COR-L47 (cell line): ENCODE results near the gene HOXA6.

ENCODE experiments used
- DNase-seq: peaks from one replicate; lab custom pipeline; 2025; lab: John Stamatoyannopoulos, UW

Gene HOXA6

DNA sequence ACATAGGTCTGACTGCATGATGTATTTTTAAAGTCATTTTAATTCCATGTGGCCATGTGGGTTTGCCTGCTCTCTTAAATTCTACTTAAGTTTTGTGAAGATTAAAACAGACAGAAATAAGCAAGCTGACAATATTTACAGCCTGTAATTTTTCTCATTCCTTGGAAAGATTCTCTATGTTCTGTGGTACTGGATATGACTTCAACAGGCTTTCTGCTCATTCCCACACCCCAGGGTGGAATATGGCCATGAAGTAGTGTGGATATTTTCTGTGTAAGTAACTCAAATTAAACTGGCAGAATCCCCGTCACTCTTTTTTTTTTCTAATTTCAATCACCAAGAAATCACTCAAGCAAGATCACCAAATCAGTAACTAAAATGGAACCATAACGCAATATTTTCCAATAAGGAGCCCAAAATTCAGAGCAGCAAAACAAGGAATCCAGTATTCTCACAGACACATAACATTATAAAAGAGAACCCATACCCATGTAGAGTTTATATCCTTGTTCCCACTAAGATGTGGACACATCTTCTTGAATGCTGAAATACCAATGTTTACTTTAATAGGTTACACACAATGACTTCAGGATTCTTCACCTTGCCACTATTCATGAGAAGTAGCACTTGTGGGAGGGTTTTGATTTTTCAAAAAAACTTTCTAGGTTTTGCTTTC, 9.8 kb downstream of the HOXA6 start:
- DNase-seq = no peak

DNA sequence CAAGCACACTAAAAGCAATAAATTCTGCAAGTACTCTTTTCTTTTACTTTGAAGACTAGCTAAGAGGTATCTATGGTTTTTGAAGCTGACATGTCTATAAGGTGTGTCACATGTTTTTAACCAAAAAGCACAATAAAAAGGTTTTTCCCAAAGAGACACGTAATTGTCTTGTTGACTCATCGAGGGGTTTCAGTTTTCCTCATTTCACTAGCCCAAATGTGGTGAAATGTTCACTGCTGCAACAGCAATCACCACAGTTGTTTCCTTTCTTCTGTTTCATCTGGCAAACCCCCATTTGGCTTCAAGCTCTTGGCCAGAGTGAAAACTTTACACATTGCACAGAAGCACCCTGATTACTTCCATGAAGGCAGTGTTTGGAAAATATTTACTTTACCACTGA, 13.2 kb downstream of the HOXA6 start:
- DNase-seq = no peak

DNA sequence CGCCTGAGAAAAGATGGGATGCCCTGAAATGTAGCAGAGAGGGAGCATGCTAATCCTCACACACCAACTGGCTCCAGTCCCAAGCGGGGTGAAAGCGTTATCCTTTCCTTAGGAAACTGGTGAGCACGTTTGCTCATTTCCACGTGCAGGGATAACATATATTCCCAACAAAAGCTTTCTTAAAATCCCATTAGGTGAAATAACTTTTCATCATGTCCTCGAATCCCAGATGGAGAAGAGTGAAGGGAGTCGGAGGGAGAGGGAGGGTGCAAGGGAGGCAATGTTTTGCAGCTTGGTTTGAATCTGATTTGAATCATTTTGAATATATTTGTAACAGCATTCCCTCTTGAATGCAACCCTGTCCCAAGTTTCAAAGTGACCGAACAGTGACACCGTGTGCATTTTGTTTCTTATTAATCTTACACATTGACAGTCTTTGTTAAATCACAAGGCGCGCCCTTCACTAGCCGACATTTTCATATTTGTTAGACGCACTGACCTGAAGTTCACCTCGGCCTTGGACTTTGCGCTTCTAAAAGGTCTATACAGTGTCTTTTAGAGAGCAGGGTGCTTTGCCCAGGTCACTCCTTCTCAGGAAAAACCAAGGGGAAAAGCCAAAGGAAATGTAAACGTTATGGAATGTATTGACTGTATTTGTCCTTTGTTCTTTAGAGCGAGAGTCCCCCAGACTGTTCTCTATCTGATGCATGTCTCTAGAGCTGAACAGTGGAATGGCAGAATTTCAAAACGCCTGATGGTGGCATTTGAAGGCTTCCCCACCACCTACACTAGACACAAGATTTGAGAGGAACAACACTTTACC, 14.0 kb downstream of the HOXA6 start:
- no peak for DNase-seq

DNA sequence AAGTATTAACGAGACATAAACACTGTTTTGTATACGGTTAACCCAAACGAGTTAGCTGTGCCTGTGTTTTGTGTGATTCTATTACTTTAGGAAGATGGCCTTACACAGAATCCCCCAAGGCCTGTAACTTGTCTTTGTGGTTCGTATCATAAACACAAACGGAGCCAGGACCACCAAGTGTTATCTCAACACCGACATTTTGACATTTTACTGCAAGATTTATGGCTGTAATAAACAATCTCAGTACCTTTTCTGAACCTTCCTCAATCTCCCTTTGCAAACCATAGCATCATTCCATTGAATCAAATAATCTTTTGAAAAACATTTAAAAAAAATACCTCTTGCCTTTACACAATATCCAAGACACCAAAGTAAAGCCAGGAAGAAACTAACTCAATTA, 14.6 kb downstream of the HOXA6 start:
- no peak for DNase-seq

DNA sequence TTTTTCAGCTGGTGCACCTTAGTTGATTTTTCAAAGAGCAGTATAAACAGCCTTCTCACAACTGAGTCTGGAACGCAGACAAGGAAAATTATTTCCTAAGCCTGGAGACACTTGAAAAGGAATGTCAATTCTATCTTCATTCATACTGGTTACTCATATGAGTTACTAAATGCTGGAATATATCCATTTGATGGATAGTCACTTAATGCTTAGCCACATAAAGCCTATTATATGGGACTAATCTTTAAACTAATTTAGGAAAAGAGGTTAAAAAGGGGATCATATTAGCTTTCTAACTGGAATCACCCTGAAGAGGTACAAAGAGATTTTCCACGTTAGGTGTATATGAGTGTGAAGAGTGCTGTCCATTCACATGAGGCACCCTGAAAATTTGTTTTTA, 15.4 kb downstream of the HOXA6 start:
- DNase-seq = no peak

DNA sequence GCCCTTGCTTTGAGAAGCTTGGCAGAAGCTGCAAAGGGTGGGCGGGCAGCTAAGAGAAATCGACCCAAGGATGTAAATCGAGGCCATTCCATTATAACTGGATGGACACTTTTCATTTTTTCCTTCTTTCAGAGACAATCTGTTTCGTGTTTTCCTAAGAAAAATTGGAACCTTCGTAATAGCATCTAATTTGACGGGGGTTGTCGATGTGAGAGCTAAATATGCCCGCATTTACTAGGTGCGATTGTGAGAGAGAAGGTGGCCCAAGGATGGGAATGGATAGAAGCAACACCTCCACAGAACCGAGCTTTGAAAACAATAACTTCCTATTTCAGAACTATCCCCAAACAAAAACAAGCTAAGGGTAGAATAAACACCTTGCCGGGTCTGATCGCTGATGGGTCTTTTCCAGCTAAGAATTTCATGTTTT, 16.2 kb downstream of the HOXA6 start:
- no peak for DNase-seq

DNA sequence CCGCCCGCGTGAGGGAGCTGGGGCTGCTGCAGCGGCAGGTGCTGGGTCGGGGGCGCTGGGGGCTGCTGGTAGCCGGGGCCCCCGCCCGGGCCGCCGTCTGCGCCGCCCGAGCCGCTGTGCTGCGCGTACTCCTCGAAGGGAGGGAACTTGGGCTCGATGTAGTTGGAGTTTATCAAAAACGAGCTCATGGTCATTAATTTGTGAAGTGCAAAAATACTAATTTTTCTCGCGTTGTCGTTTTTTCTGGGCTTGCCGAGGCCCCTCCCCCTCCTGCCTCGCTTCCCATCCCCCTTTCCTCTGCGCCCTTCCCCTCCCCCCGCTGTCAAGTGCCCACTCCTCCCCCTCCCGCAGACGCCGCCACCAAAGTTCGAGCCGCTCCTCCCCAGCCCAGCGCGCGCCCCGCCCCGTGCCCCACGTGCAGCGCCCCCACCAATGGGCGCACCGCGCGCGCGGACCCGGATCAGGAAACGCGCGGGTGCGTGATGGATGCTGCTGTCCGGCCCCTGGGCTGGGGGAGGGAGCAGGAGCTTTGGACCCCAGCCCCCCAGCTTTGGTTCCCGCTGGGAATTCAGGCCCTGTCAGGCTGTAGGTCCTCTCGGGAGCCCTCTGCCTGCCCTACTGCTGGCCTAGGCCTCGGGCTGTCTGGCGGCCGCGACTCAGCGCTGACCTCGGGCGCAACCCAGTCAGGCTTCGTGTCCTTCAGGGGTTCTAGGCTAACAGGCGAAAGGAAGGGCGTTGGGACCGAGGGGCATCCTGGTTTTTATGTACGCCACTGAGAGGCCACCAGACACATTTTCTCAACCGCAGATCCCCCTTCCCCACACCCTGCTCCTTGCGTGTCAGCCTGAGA, 16.8 kb downstream of the HOXA6 start, which contains the start of gene HOXA4:
Gene HOXA4 (minus strand): TSS at position 218 of the 850 bp plus-strand sequence. CDS start 24 bp downstream, at position 194.
- no peak for DNase-seq

DNA sequence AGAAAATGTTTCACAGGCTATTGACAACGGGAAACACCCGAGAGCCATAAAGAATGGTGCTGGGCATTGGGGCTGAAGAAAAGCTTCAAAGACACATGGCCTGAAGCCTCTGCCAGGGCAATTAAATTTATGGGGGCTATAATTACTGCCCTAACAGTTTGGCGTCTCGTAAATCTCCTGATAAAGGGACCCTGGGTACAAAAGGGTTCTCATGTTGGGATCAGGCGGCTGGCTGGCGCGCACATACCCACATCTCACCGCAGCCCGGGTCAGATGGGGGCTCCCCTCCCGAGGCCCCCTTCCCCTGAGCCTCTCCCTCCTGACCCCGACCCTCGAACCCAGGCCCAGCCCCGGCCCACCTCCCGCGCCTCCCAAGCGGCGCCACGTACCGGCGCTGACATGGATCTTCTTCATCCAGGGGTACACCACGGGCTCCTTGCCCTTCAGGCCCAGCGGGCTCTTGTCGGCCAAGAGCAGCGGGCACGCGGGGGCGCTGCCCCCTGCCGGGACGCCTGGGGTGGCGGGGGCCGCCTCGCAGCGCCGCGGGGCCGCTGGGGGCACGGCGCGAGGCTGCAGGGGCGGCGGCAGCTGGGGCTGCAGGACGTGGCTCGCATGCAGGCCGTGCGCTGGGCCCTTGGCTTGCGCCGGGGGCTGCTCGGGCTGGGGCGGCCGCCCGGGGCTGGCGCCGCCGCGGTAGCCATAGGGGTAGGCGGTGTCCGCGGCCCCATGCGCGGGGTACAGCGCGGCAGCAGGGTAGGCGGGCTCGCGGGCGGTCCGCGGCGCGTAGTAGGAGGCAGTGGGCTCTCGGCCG, 17.6 kb downstream of the HOXA6 start:
- DNase-seq = no peak

DNA sequence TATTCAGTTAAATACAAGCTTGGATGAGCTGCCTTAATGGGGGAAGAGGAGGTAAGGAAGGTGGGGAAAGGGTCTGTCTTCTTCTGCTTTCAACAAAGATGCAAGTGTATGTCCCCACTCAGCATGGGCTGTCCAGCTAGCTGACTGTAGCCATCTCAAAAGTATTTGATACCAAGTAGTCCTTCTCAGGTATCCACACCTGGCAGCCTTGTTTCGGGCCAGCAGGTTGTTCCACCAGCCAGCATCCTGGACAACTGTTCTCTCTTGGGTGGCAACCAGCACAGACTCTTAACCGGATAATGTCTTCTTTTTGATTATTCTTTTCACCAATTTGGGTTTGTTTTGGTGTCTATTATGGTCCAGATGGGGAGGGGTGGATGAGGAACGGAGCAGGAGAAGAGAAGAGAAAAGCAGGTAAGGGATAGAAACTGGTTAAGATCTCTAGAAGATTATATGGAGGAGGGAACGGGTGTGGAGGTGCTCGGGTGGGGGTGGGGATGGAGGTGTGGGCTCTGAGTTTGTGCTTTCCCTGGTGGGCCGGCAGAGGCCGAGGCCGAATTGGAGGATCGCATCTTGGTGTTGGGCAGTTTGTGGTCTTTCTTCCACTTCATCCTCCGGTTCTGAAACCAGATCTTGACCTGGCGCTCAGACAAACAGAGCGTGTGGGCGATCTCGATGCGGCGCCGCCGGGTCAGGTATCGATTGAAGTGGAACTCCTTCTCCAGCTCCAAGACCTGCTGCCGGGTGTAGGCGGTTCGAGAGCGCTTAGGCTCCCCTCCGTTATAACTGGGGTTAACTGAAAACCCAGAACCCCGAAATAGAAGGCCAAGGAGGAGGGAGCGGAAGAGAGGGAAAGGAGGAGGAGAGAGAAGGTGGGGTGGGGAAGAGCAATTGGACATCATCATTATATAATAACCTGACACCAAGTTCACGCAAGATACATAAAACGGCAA, 18.5 kb downstream of the HOXA6 start:
- DNase-seq = no peak

DNA sequence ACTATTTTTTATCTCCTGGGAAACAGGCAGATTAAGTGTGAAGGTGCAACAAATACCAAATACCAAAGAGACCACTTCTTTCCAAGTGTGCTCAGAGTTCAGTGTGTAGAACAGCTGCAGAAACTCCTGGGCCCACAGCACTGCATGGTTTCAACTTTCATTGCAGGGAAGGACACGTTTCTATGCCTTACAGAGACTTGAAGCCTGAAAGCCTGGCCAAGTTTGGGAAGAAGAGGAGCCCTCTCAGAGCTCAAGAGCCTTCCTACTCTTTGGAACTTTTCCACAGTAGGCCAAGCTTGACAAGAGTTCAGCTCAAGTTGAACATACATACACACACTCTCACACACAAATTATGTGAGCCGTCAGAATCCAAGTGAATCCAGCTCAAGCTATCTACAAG, 19.5 kb downstream of the HOXA6 start:
- no peak for DNase-seq

DNA sequence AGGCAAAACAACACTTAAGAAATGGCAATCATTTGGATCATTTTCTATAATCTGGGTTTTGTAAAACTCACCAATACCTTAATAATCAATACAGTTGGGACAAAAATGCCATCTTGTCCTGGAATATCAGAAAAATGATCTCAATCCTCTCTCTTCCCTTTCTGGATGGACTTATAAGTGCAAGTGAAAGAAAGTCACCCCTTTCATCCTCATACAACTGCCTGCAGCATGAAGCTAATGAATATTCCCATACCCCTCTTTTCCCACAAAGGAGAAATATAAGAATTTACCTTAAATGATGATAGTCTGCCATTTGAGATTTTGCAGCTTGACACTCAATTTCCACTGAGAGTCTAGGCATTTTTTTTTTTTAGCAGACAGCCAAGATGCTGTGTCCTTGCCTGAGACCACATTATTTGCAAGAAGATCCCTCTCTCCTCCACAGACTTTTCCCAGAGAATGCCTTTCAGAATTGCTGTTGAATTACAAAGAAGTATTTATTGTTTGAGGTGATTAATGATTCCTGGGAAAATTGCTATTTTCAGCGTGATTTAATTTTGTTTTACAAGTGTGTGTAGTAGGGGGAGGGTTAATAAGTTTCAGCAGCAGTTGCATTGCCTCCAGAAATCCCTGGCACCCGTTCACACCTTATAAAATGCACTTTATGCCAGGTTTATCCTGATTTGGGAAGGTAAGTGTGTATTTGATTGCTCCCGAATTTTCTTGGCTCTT, 20.8 kb downstream of the HOXA6 start:
- DNase-seq = no peak

DNA sequence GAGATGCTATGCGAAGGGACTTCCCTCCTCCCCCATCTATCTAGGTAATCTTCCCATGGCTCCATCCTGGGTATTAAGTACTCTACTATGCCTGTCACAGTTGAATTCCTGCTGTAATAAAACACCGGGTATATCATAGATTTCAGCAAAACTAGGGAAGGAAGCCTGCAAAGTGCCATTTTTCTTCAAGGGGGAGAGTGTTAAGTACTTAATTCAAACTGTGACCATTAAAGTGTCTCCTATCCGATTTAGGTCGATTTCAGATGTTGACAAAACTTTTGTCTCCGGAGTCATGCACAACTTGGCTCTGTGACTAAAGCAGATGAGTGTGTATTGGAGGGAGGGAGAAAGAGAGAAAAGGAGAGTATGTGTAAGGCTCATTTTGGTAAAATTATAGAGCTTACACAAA, 21.6 kb downstream of the HOXA6 start:
- DNase-seq = no peak

DNA sequence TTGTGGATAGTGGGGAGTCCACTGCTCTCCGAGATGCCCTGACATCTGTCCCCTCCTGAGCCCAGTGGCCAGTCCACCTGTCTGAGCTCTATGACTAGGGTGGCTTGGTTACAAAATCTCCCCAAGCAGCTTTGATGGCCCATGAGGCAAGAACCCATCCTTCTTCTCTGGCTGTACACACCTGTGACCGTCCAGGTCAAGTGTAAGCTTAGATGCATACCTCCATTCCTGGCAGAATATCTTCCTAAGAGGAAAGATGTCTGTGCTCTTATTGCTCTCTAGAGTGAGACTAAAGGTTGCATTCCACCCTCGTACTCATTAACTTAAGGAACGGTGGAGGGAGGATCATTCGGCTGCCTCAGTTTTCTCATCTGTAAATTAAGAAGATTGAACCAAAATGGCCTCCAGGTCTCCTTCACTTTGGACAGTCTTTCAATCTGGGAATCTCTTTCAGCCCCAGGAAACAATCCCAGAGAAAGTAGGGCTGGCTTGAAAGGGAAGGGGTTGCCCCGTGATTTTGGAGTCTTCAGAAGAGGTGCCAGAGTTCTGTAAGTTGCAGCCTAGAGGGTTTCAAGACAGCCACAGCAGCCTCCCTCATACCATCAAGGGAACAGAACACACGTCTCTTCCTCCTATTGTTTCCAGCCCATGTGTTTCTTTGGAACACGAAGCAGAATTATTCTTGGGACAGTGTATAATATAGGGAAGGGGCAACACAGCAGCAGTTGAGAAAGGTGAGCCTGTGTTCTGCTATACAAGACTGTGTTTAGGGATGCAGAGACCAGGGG, 22.5 kb downstream of the HOXA6 start:
- DNase-seq = no peak

DNA sequence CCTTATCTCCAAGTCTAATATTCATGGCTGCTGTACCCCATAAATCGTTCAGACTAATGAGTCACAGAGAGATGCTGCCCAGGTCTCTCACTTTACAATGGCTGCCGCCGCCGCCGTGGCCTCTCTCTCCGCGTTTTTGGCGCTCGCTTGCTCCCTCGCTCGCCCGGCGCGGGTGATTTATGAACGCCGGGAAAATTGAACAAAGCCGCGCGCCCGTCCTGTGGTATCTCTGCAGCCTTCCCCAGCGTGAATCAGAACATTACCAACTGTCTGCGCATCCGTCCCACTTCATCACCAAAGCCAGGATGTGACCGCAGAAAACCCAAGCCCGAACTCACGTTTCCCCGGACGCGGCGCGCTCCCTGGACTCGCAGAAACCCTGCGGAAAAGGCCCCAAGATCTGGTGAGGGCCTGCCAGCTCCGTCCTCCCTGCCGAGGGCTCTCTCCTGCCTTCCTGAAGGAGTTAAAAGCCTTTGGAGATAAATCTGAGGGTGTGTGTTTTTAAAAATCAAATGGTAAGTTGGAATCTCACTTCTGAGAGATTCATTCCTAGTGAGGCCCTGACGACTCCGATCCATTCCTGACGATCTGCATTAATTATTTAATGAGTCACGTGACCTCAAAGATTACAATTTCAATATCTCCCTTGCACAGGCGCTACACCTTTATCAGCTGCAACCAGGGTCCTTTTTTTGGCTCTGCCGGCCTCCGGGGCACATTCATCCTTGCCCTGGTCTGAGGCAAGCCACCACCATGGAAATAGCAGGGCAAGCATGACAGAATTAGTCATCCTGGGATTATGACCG, 23.3 kb downstream of the HOXA6 start:
- no peak for DNase-seq

DNA sequence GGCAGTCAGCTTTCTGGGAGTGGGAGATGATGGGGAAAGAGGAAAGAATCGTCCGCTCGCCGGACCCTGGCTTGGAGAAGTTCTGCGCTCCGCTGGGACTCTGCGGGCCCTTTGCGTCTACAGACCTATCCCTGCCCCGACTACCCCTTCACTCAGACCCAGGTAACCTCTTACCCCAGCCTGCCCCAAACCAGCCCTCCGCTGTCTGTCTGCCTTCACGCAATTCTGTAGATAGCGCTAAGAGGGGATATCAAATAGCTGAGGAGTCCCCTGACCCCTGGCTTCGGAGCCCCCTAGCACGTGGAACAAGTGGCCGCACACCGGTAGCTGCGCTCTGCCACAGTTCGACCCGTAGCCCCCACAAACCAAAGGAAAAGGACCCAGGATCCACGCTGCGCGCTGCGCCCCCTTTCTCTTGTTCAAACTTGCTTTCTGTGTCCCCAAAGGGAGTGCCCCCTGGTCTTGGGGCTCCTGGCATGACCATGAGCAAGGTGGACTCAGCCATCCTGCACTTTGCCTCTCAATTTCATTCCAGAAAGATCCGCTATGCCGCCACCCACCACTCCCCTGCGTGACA, 24.0 kb downstream of the HOXA6 start:
- no peak for DNase-seq

DNA sequence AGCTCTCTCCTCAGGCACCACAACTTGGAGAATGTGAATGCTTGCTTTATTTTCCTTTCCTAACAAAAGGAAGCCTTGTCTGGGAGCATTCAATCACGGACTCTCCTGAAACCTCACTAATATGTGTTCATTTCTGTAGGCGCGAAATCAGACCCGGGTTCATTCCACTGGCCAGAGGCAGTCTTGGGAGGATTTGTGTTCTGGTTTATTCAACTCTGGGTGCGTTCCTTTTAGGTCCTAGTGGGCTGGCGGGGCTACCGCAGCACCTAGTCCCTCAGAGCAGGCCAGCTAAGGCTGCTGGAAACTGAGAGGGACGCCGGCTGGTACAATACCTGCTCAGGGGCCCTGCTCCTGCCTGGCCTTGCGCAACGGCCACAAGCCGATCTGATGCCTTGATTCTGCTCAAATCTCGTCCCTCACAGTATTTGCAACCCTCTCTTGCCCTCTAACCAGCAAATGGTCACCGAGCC, 24.5 kb downstream of the HOXA6 start:
- no peak for DNase-seq

DNA sequence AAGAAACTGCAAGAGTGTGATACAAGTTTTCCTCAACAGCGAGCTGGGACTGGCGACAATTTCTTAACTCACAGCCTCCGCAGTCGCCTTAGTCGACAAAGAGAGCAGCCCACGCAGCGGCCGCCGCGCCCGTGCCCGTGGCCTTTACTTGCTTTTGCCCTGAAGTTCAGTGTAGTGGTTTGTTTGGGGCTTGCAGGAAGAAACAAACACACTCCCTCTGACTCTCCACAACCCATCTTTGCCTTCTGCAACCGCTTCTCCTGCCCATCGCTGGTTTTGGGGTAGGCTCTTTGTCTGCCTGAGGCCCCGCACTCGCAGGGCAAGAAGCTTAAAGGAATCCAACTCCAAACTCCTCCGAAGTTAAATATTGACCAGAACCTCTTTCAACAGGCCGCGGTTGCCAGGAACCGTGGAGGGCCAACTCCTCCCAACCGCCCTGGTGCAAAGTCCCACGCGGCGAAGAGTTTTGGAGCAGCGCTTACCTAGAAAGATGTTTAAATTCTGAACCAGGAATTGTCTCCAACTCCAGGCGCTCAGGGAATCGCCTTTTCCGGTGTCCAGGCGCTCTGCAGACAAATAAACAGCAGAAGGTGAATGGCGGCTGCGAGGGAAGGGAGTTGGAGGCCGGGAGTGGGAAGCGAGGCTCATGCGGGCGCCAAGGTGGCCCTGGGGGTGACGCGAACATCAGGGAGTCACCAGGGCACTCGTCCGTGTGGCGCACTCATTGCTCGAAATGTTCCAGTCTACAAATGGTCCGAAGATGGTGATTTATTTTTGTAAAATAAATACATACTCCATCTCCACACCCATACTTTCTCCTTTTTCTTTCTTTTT, 25.3 kb downstream of the HOXA6 start:
- no peak for DNase-seq
